Measurements from ENCODE around the gene CDCA7L.
"Not testable (repeated sequence)": the region's sequence is repeated elsewhere in the genome, so short reads cannot be mapped to it uniquely, and the experiment has no call there.

CDCA7L gene

GRCh38 chr7:21911341-21911875, 34.3 kb downstream of the CDCA7L start:
- no peak for DNase-seq (ENCODE audit: low read depth in 2 of 3, low spot score in 2 of 3)

- no peak for DNase-seq (ENCODE audit: low read depth in 2 of 3, low spot score in 2 of 3)
Observed at GRCh38 chr7:21910253-21910652, 35.4 kb downstream of the CDCA7L start.

GRCh38 chr7:21908746-21909145, 37.0 kb downstream of the CDCA7L start:
- DNase-seq (ENCODE audit: low read depth in 2 of 3, low spot score in 2 of 3): no peak

- DNase-seq (ENCODE audit: low read depth in 2 of 3, low spot score in 2 of 3): no peak
Observed at GRCh38 chr7:21903020-21903786, 42.5 kb downstream of the CDCA7L start.

- no peak for DNase-seq (ENCODE audit: low read depth in 2 of 3, low spot score in 2 of 3)
Observed at GRCh38 chr7:21902240-21902639, 43.5 kb downstream of the CDCA7L start.

- DNase-seq (ENCODE audit: low read depth in 2 of 3, low spot score in 2 of 3): no peak
Observed at GRCh38 chr7:21898265-21898930, 47.3 kb downstream of the CDCA7L start.

GRCh38 chr7:21893401-21893800, 52.3 kb downstream of the CDCA7L start:
- DNase-seq (ENCODE audit: low read depth in 2 of 3, low spot score in 2 of 3): no peak

- no peak for DNase-seq (ENCODE audit: low read depth in 2 of 3, low spot score in 2 of 3)
Observed at GRCh38 chr7:21891291-21891690, 54.4 kb downstream of the CDCA7L start.

GRCh38 chr7:21887779-21888178, 57.9 kb downstream of the CDCA7L start:
- DNase-seq (ENCODE audit: low read depth in 2 of 3, low spot score in 2 of 3): no peak

- no peak for DNase-seq (ENCODE audit: low read depth in 2 of 3, low spot score in 2 of 3)
Observed at GRCh38 chr7:21887353-21887752, 58.3 kb downstream of the CDCA7L start.

- DNase-seq (ENCODE audit: low read depth in 2 of 3, low spot score in 2 of 3): no peak
Observed at GRCh38 chr7:21886396-21886795, 59.3 kb downstream of the CDCA7L start.

GRCh38 chr7:21884496-21884895, 61.2 kb downstream of the CDCA7L start:
- no peak for DNase-seq (ENCODE audit: low read depth in 2 of 3, low spot score in 2 of 3)

- not testable (repeated sequence) for DNase-seq (ENCODE audit: low read depth in 2 of 3, low spot score in 2 of 3)
Observed at GRCh38 chr7:21883501-21883900, 62.2 kb downstream of the CDCA7L start.

- no peak for DNase-seq (ENCODE audit: low read depth in 2 of 3, low spot score in 2 of 3)
Observed at GRCh38 chr7:21883069-21883468, 62.6 kb downstream of the CDCA7L start.

GRCh38 chr7:21869785-21870402, 75.8 kb downstream of the CDCA7L start:
- no peak for DNase-seq (ENCODE audit: low read depth in 2 of 3, low spot score in 2 of 3)

GRCh38 chr7:21868576-21868850, 77.2 kb downstream of the CDCA7L start:
- DNase-seq (ENCODE audit: low read depth in 2 of 3, low spot score in 2 of 3): no peak

- DNase-seq (ENCODE audit: low read depth in 2 of 3, low spot score in 2 of 3): no peak
Observed at GRCh38 chr7:21867816-21868575, 77.7 kb downstream of the CDCA7L start.

- no peak for DNase-seq (ENCODE audit: low read depth in 2 of 3, low spot score in 2 of 3)
Observed at GRCh38 chr7:21867226-21867625, 78.5 kb downstream of the CDCA7L start.

- no peak for DNase-seq (ENCODE audit: low read depth in 2 of 3, low spot score in 2 of 3)
Observed at GRCh38 chr7:21866731-21867130, 79.0 kb downstream of the CDCA7L start.

- DNase-seq (ENCODE audit: low read depth in 2 of 3, low spot score in 2 of 3): not testable (repeated sequence)
Observed at GRCh38 chr7:21865631-21866204, 80.0 kb downstream of the CDCA7L start.

- no peak for DNase-seq (ENCODE audit: low read depth in 2 of 3, low spot score in 2 of 3)
Observed at GRCh38 chr7:21851559-21851967, 94.1 kb downstream of the CDCA7L start.
